H1 (cell line): ENCODE measurements around the gene PAQR5. TPM values are rescaled to one million over a fixed set of nuclear protein-coding genes. Genes with fewer than 3 reads are reported as not detected.

ENCODE experiments used
- CTCF ChIA-PET: fragments of 300-600 bp; sonication (Branson Sonifier 250); formaldehyde crosslinking; loops from one replicate; lab custom pipeline; 2021; ENCODE audit not compliant: partially characterized antibody; lab: Charles Lee
- POLR2A ChIA-PET: fragments of 300-600 bp; sonication (Branson Sonifier 250); formaldehyde crosslinking; loops from one replicate; lab custom pipeline; 2021; ENCODE audit warnings: inconsistent platforms; ENCODE audit not compliant: partially characterized antibody; lab: Charles Lee
- DNase-seq, 2 experiments: peaks; one replicate each; pipeline versions ENCODE4 v3.0.0 to v3.0.0-alpha.2; 2010 to 2022; ENCODE audit warnings: low spot score in 2 of 2, low read depth in 1 of 2, mixed read lengths in 1 of 2
- FAIRE-seq: peaks from 2 replicates; lab custom pipeline; 2011; peaks lifted over from hg19 to GRCh38; lab: Jason Lieb, UNC
- H2AFZ ChIP-seq: 2 replicates; pipeline ENCODE4 v1.8.1; 2012; ENCODE audit warnings: low read length, inconsistent platforms
- H2AK5ac ChIP-seq: 2 replicates; pipeline ENCODE4 v1.6.1; 2013; ENCODE audit warnings: low read depth, low read length
- H2BK120ac ChIP-seq: replicated peaks from 2 replicates; pipeline ENCODE3; 2013; ENCODE audit warnings: low read depth, low read length, inconsistent platforms
- H2BK12ac ChIP-seq: 2 replicates; pipeline ENCODE4 v1.6.1; 2013; ENCODE audit warnings: low read depth, low read length
- H2BK15ac ChIP-seq: 2 replicates; pipeline ENCODE4 v1.6.1; 2013; ENCODE audit warnings: low read length
- H2BK20ac ChIP-seq: 2 replicates; pipeline ENCODE4 v1.6.1; 2013; ENCODE audit warnings: low read length
- H2BK5ac ChIP-seq: 2 replicates; pipeline ENCODE4 v1.6.1; 2013; ENCODE audit warnings: low read depth, low read length
- H3K14ac ChIP-seq: 2 replicates; pipeline ENCODE4 v1.6.1; 2013; ENCODE audit warnings: inconsistent platforms; ENCODE audit not compliant: insufficient read length
- H3K18ac ChIP-seq: 2 replicates; pipeline ENCODE4 v1.6.1; 2013; ENCODE audit warnings: low read length; ENCODE audit errors: extremely low read depth
- H3K23ac ChIP-seq: 2 replicates; pipeline ENCODE4 v1.6.1; 2013; ENCODE audit warnings: inconsistent platforms; ENCODE audit not compliant: insufficient read length
- H3K23me2 ChIP-seq: 2 replicates; pipeline ENCODE4 v1.6.1; 2013; ENCODE audit warnings: low read depth, low read length
- H3K27ac ChIP-seq: 2 replicates; pipeline ENCODE4 v1.6.1; 2011; ENCODE audit warnings: low read depth, low read length, inconsistent platforms
- H3K27me3 ChIP-seq, 4 experiments: replicated peaks in 1 of 4; 1 replicate in 1 of 4; 2 replicates in 3 of 4; pipeline versions ENCODE4 v1.6.1 to v1.8.1; 2011 to 2013; ENCODE audit warnings: low read length in 3 of 4, mild to moderate bottlenecking in 3 of 4, inconsistent platforms in 2 of 4, mixed read lengths in 2 of 4, moderate library complexity in 1 of 4; ENCODE audit not compliant: control insufficient read depth in 3 of 4, insufficient read depth in 3 of 4; ENCODE audit errors: extremely low read depth in 1 of 4
- H3K36me3 ChIP-seq, 4 experiments: 2 replicates each; pipeline versions ENCODE4 v1.6.1 to v1.8.1; 2011 to 2013; ENCODE audit warnings: mild to moderate bottlenecking in 4 of 4, low read length in 3 of 4, moderate library complexity in 2 of 4, control low read depth in 1 of 4, inconsistent platforms in 1 of 4; ENCODE audit not compliant: insufficient read depth in 4 of 4, control insufficient read depth in 2 of 4
- H3K4ac ChIP-seq: replicated peaks from 2 replicates; pipeline ENCODE3; 2013; ENCODE audit warnings: low read length, low read depth, mixed read lengths, inconsistent platforms; ENCODE audit not compliant: insufficient read length
- H3K4me1 ChIP-seq, 4 experiments: replicated peaks in 1 of 4; 1 replicate in 1 of 4; 2 replicates in 3 of 4; pipeline versions ENCODE4 v1.6.1 to v1.8.1; 2011 to 2013; ENCODE audit warnings: low read length in 3 of 4, inconsistent platforms in 2 of 4, mixed read lengths in 1 of 4; ENCODE audit not compliant: insufficient read depth in 4 of 4, control insufficient read depth in 3 of 4
- H3K4me2 ChIP-seq, 2 experiments: 2 replicates each; pipeline versions ENCODE4 v1.6.1 to v1.8.1; 2011 to 2013; ENCODE audit warnings: low read depth in 2 of 2, low read length in 2 of 2, control low read depth in 1 of 2, inconsistent platforms in 1 of 2, mild to moderate bottlenecking in 1 of 2; ENCODE audit not compliant: insufficient read depth in 1 of 2
- H3K4me3 ChIP-seq, 4 experiments: fragments of 200-600, 300-600 bp in 1 of 4; sonication (generic), shearing (Covaris generic), sonication (Bioruptor Twin) in 1 of 4; 2 replicates each; pipeline versions ENCODE4 v1.5.1 to v1.8.1; 2011 to 2016; ENCODE audit warnings: low read length in 4 of 4, low read depth in 3 of 4, control low read depth in 2 of 4, inconsistent platforms in 2 of 4, mild to moderate bottlenecking in 2 of 4, mixed read lengths in 1 of 4, moderate library complexity in 1 of 4; ENCODE audit not compliant: insufficient read depth in 2 of 4; ENCODE audit errors: extremely low read depth in 1 of 4
- H3K56ac ChIP-seq: replicated peaks from 2 replicates; pipeline ENCODE3; 2013; ENCODE audit warnings: low read depth, mild to moderate bottlenecking, mixed read lengths, low read length, inconsistent platforms; ENCODE audit not compliant: insufficient read length
- H3K79me1 ChIP-seq: 2 replicates; pipeline ENCODE4 v1.6.1; 2013; ENCODE audit warnings: low read depth, low read length, control low read depth
- H3K79me2 ChIP-seq, 2 experiments: 2 replicates each; pipeline versions ENCODE4 v1.6.1 to v1.8.1; 2012 to 2013; ENCODE audit warnings: low read length in 2 of 2, mild to moderate bottlenecking in 2 of 2, inconsistent platforms in 1 of 2; ENCODE audit not compliant: insufficient read depth in 2 of 2, control insufficient read depth in 1 of 2
- H3K9ac ChIP-seq, 4 experiments: replicated peaks in 1 of 4; 1 replicate in 1 of 4; 2 replicates in 3 of 4; pipeline versions ENCODE4 v1.6.1 to v1.8.1; 2011 to 2013; ENCODE audit warnings: low read depth in 3 of 4, low read length in 3 of 4, control low read depth in 2 of 4, mild to moderate bottlenecking in 2 of 4, moderate library complexity in 2 of 4, inconsistent platforms in 1 of 4; ENCODE audit errors: extremely low read depth in 1 of 4
- H3K9me3 ChIP-seq, 2 experiments: 2 replicates each; pipeline versions ENCODE4 v1.6.1 to v1.8.1; 2012 to 2013; ENCODE audit warnings: mild to moderate bottlenecking in 2 of 2, moderate library complexity in 2 of 2, control low read depth in 1 of 2, inconsistent platforms in 1 of 2, low read depth in 1 of 2, low read length in 1 of 2, mixed read lengths in 1 of 2; ENCODE audit not compliant: insufficient read depth in 2 of 2
- H4K20me1 ChIP-seq, 2 experiments: replicated peaks in 1 of 2; 2 replicates each; pipeline versions ENCODE3 to v1.8.1; 2011 to 2013; ENCODE audit warnings: inconsistent platforms in 2 of 2, low read length in 2 of 2, mild to moderate bottlenecking in 1 of 2; ENCODE audit not compliant: insufficient read depth in 2 of 2, control insufficient read depth in 1 of 2
- H4K5ac ChIP-seq: 2 replicates; pipeline ENCODE4 v1.6.1; 2013; ENCODE audit warnings: low read length, low read depth, mixed read lengths, inconsistent platforms; ENCODE audit not compliant: insufficient read length
- H4K8ac ChIP-seq: 2 replicates; pipeline ENCODE4 v1.8.0; 2013; ENCODE audit warnings: mild to moderate bottlenecking, moderate library complexity, low read length, inconsistent platforms; ENCODE audit not compliant: insufficient read depth; ENCODE audit errors: extremely low read depth
- H4K91ac ChIP-seq: replicated peaks from 2 replicates; pipeline ENCODE3; 2013; ENCODE audit warnings: low read length, mixed read lengths, inconsistent platforms; ENCODE audit not compliant: insufficient read length
- CTCF ChIP-seq, 3 experiments: IDR thresholded peaks; 1 replicate in 2 of 3; 2 replicates in 1 of 3; pipeline versions ENCODE4 v1.5.1 to v1.6.1; 2011; ENCODE audit warnings: low read length in 3 of 3, mild to moderate bottlenecking in 3 of 3, inconsistent platforms in 2 of 3, low read depth in 1 of 3, moderate library complexity in 1 of 3; ENCODE audit not compliant: insufficient read depth in 1 of 3; ENCODE audit errors: control extremely low read depth in 1 of 3
- E2F6 ChIP-seq: IDR thresholded peaks from 2 replicates; pipeline ENCODE4 v1.6.1; 2012; ENCODE audit warnings: inconsistent platforms
- KDM1A ChIP-seq: fragments of 200-600, 300-600 bp; sonication (generic); IDR thresholded peaks from 2 replicates; pipeline ENCODE4 v1.7.1; 2016; ENCODE audit warnings: mild to moderate bottlenecking, low read length, borderline replicate concordance
- MAFK ChIP-seq: IDR thresholded peaks from 2 replicates; pipeline ENCODE4 v1.6.1; 2012; ENCODE audit warnings: low read depth, mild to moderate bottlenecking, improper control_type of control experiment, low read length
- RAD21 ChIP-seq, 2 experiments: IDR thresholded peaks in 1 of 2; conservative IDR thresholded peaks in 1 of 2; 2 replicates each; pipeline ENCODE4 v1.6.1; 2011; ENCODE audit warnings: low read depth in 2 of 2, low read length in 2 of 2, improper control_type of control experiment in 1 of 2, inconsistent platforms in 1 of 2, mild to moderate bottlenecking in 1 of 2, moderate library complexity in 1 of 2
- RBBP5 ChIP-seq: IDR thresholded peaks from 2 replicates; pipeline ENCODE4 v1.7.1; 2012; ENCODE audit warnings: low read depth, mild to moderate bottlenecking, inconsistent platforms, low read length, moderate library complexity, borderline replicate concordance
- TCF12 ChIP-seq: IDR thresholded peaks from 2 replicates; pipeline ENCODE4 v1.6.1; 2011; ENCODE audit warnings: low read depth, mild to moderate bottlenecking, low read length
- WGBS, 2 experiments: shearing (Covaris generic) in 1 of 2; methylation state at CpG; one replicate each; pipeline versions ENCODE4 v1.1.6 to v1.1.7; 2013 to 2015; ENCODE audit warnings: low lambda C conversion rate in 2 of 2, mixed read lengths in 2 of 2, inconsistent platforms in 1 of 2, low coverage in 1 of 2, missing lambda C conversion rate in 1 of 2; ENCODE audit not compliant: insufficient replicate concordance in 2 of 2, insufficient coverage in 1 of 2, insufficient read length in 1 of 2; ENCODE audit errors: extremely low coverage in 1 of 2, missing lambda C conversion rate in 1 of 2; 5-methylcytosine and 5-hydroxymethylcytosine counted together
- polyA plus RNA-seq, 7 experiments: library from polyadenylated mRNA; depleted of rRNA in 3 of 7; stranded (reverse) in 5 of 7; unstranded in 2 of 7; fragments of >200 nt in 5 of 7; fragments of 200-250 nt in 2 of 7; gene quantifications; 1 replicate in 5 of 7; 2 replicates in 1 of 7; 4 replicates in 1 of 7; pipeline versions ENCODE4 v1.2.1 to v1.2.3, GENCODE V29; 2011 to 2013; ENCODE audit warnings: missing spikeins in 2 of 7, mixed read lengths in 2 of 7
- total RNA-seq: library from RNA; stranded (reverse); fragmentation: NEBNext Ultra II Directional; extraction: Animal tissue kit (Norgen Biotek cat#: 25700); gene quantifications from 2 replicates; pipeline ENCODE4 v1.2.1, GENCODE V29; 2021

Gene PAQR5
- total and polyA plus RNA-seq, 2 of the 8 experiments (the other 6 are each of a cell fraction or from before 2014, with no cell fraction given), result 8.7 to 18.1 TPM

- H2AFZ ChIP-seq, result no peak overlapping the region
- no peak overlapping the region for H3K27ac ChIP-seq
- H3K18ac ChIP-seq, result no peak overlapping the region
- WGBS, 2 experiments, result 69% methylated on average over 6 of the region's 6 CpGs; no CpG with 5 or more reads in 1 of the 2 experiments
- no peaks in the 10 kb centered on the region; a peak in 1 of 4 replicates for H3K79me2 ChIP-seq
- no peaks in the 10 kb centered on the region; a peak in 4 of 8 replicates for H3K36me3 ChIP-seq
- no peak overlapping the region for H3K23ac ChIP-seq
- H3K27me3 ChIP-seq, result peaks cover 5 to 21% (median 13%) of the 10 kb centered on the region in 4 experiments; a peak in 6 of 7 replicates
- no peak overlapping the region for H2BK5ac ChIP-seq
- no peak for DNase-seq
- no peak overlapping the region for H4K5ac ChIP-seq
- H4K91ac ChIP-seq, result no peak overlapping the region
- FAIRE-seq, result peak; percentile 71
- no peak overlapping the region for H2BK120ac ChIP-seq
- H3K4me2 ChIP-seq, result no peak overlapping the region
- no peak overlapping the region for H3K4me3 ChIP-seq
- no peak overlapping the region for H2BK20ac ChIP-seq
- H3K4me1 ChIP-seq, result peaks cover 4 to 18% (median 10%) of the 10 kb centered on the region in 4 experiments
- no peak overlapping the region for H2BK15ac ChIP-seq
- H4K20me1 ChIP-seq, result no peaks in the 10 kb centered on the region
- H4K8ac ChIP-seq, result no peak overlapping the region
- no peak overlapping the region for H3K56ac ChIP-seq
- no peak overlapping the region for H3K14ac ChIP-seq
- H2BK12ac ChIP-seq, result no peak overlapping the region
- H3K4ac ChIP-seq, result no peak overlapping the region
- peaks cover 3% of the 10 kb centered on the region for H3K79me1 ChIP-seq
- ChIA-PET CTCF (interaction anchor here (0.5 to 4.2 kb wide), 36 partner anchors 10 to 273 kb away, joined by 3 to 26 read pairs (median 3); no protein-coding TSS in a partner anchor), POLR2A (no interaction called here)
- no peak overlapping the region for H2AK5ac ChIP-seq
- H3K9me3 ChIP-seq, result no peaks in the 10 kb centered on the region
- H3K9ac ChIP-seq, result no peak overlapping the region
- peaks cover 12% of the 10 kb centered on the region; the same call in 1 of the 2 replicates for H3K23me2 ChIP-seq
- TF ChIP-seq CTCF (IDR thresholded peaks at IDR 0.05; ENCODE audit: control extremely low read depth in 1 of 3, insufficient read depth in 1 of 3, low read depth in 1 of 3, low read length in 3 of 3) (peak in 2 of 3 experiments; percentile 40 to 47; a peak in 3 of 4 replicates), TCF12 (no peak), RAD21 (IDR thresholded peaks at IDR 0.05 in 1 of 2, conservative IDR thresholded peaks at IDR 0.05 in 1 of 2; ENCODE audit: low read depth in 2 of 2, low read length in 2 of 2) (peak; percentile 31 to 53; a peak in 1 of 4 replicates), MAFK (no peak), E2F6 (no peak), RBBP5 (no peak), KDM1A (no peak)
Measured at GRCh38 chr15:69303337-69304181, 4.8 kb downstream of the PAQR5 start.
